OCI-LY3 (cell line): ENCODE measurements around the gene DPYD.

ENCODE experiments used
- EZH2phosphoT487 ChIP-seq: fragments of 200-600 bp; shearing (Covaris generic); IDR thresholded peaks from 2 replicates; pipeline ENCODE4 v1.6.1; 2018; ENCODE audit warnings: antibody characterized with exemption, mixed run types, low read depth
- TF ChIP-seq, protein P1 (sequence below): fragments of 200-600, 300-600 bp; sonication (generic); IDR thresholded peaks from 2 replicates; pipeline ENCODE4 v1.5.1; 2014; ENCODE audit warnings: antibody characterized with exemption, low read length, low read depth

DNA sequence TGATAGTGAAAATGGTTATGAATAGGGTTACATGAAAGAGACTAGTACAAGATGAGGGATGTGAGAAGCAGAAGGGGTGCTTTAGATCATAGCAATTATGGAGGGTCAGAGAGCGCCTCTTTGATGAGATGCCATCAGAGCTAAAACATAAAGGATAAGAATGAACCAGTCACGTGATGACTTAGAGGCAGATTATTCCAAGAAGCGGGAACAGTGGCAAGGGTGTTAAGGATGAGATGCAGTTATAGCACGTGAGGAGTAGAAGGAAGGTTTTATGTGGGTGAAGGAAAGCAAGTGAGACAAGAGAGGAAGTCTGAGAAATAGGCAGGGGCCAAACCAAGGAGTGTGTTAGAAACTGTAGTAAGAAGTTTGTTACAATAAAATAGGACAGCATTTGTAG is 360.1 kb downstream of the DPYD start:
- TF ChIP-seq, protein P1, sequence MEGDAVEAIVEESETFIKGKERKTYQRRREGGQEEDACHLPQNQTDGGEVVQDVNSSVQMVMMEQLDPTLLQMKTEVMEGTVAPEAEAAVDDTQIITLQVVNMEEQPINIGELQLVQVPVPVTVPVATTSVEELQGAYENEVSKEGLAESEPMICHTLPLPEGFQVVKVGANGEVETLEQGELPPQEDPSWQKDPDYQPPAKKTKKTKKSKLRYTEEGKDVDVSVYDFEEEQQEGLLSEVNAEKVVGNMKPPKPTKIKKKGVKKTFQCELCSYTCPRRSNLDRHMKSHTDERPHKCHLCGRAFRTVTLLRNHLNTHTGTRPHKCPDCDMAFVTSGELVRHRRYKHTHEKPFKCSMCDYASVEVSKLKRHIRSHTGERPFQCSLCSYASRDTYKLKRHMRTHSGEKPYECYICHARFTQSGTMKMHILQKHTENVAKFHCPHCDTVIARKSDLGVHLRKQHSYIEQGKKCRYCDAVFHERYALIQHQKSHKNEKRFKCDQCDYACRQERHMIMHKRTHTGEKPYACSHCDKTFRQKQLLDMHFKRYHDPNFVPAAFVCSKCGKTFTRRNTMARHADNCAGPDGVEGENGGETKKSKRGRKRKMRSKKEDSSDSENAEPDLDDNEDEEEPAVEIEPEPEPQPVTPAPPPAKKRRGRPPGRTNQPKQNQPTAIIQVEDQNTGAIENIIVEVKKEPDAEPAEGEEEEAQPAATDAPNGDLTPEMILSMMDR = no peak
- no peak for TF ChIP-seq EZH2phosphoT487
